ENCODE measurements around the gene BTBD2. TPM values are rescaled to one million over a fixed set of nuclear protein-coding genes. Genes with fewer than 3 reads are reported as not detected.

Gene BTBD2
- total RNA-seq, 1 experiment from 2014 or later: 52.2 TPM

- H3K27me3 ChIP-seq (replicated peaks; ENCODE audit: control insufficient read depth, insufficient read depth, low read length): no peaks in the 10 kb centered on the region
- Mint-ChIP-seq H3K27ac (ENCODE audit: unreplicated experiment) (no peak overlapping the region), H3K4me1 (ENCODE audit: low read depth, unreplicated experiment) (no peaks in the 10 kb centered on the region), H3K9me3 (ENCODE audit: unreplicated experiment) (no peaks in the 10 kb centered on the region), H3K36me3 (ENCODE audit: insufficient read depth, unreplicated experiment) (peaks cover 16% of the 10 kb centered on the region), H3K27me3 (ENCODE audit: insufficient read depth, unreplicated experiment) (no peaks in the 10 kb centered on the region), H3K4me3 (ENCODE audit: unreplicated experiment) (no peak overlapping the region)
- H3K9me3 ChIP-seq: no peaks in the 10 kb centered on the region
- no peak for DNase-seq
- no peaks in the 10 kb centered on the region; the same call in 1 of the 2 replicates for H3K36me3 ChIP-seq (ENCODE audit: control insufficient read depth, insufficient read depth, low read length)
- no peak overlapping the region for H3K4me3 ChIP-seq (ENCODE audit: low read depth, low read length)
- no peak for TF ChIP-seq CTCF (IDR thresholded peaks at IDR 0.05; ENCODE audit: insufficient read depth in 1 of 2, low read depth in 1 of 2, low read length in 1 of 2, severe bottlenecking in 1 of 2, unreplicated experiment in 1 of 2)
- intact Hi-C loops (cut with micrococcal nuclease; ENCODE audit: unreplicated experiment): no loop called here
- no TSS peak for BruUV-seq (replicated peaks)
- CTCF ChIA-PET: interaction anchor here (0.5 to 0.7 kb wide), 2 partner anchors 17 to 37 kb away, joined by 3 to 5 read pairs; no protein-coding TSS in a partner anchor
- H3K4me1 ChIP-seq: peaks cover 1% of the 10 kb centered on the region
- POLR2A ChIA-PET: no interaction called here
Measured at GRCh38 chr19:1944916-1945561, 70.5 kb downstream of the BTBD2 start.

- no peaks in the 10 kb centered on the region for H3K27me3 Mint-ChIP-seq (ENCODE audit: insufficient read depth, unreplicated experiment)
- H3K4me3 Mint-ChIP-seq (ENCODE audit: unreplicated experiment): no peak overlapping the region
- no peaks in the 10 kb centered on the region for H3K9me3 Mint-ChIP-seq (ENCODE audit: unreplicated experiment)
- Histone ChIP-seq H3K27me3 (replicated peaks; ENCODE audit: control insufficient read depth, insufficient read depth, low read length) (no peaks in the 10 kb centered on the region), H3K9me3 (no peaks in the 10 kb centered on the region), H3K4me3 (ENCODE audit: low read depth, low read length) (no peak overlapping the region), H3K4me1 (peaks cover 7% of the 10 kb centered on the region), H3K36me3 (ENCODE audit: control insufficient read depth, insufficient read depth, low read length) (no peaks in the 10 kb centered on the region; the same call in 1 of the 2 replicates)
- no peaks in the 10 kb centered on the region for H3K4me1 Mint-ChIP-seq (ENCODE audit: low read depth, unreplicated experiment)
- no peak for TF ChIP-seq CTCF (IDR thresholded peaks at IDR 0.05; ENCODE audit: insufficient read depth in 1 of 2, low read depth in 1 of 2, low read length in 1 of 2, severe bottlenecking in 1 of 2, unreplicated experiment in 1 of 2)
- intact Hi-C loops (cut with micrococcal nuclease; ENCODE audit: unreplicated experiment): no loop called here
- POLR2A ChIA-PET: no interaction called here
- no peak for DNase-seq
- H3K27ac Mint-ChIP-seq (ENCODE audit: unreplicated experiment): no peak overlapping the region
- H3K36me3 Mint-ChIP-seq (ENCODE audit: insufficient read depth, unreplicated experiment): peaks cover 10% of the 10 kb centered on the region
- no TSS peak for BruUV-seq (replicated peaks)
- CTCF ChIA-PET: no interaction called here
Measured at GRCh38 chr19:1944088-1944915, 71.2 kb downstream of the BTBD2 start.

DNA sequence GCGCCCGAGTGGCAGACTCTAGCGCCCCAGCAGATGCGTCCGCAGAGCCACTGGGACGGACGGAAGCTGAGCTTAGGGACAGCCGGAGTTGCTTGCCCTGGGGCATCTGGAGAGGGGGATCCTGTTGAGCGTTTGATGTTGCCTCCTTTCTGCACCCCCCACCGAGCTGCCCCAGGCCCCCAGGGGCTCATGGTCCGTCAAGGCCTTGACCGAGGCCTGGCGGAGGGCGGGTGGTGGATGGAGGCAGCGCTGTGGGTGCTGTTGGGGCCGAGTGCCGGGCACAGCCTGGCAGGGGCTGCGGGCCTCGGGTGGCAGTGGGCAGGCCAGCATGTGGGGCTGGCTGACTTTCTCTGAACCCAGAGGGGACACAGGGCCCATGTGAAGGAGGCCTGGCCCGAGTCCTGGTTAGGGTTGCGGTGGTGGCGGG is 71.8 kb downstream of the BTBD2 start:
- Mint-ChIP-seq H3K9me3 (ENCODE audit: unreplicated experiment) (no peaks in the 10 kb centered on the region), H3K36me3 (ENCODE audit: insufficient read depth, unreplicated experiment) (peaks cover 5% of the 10 kb centered on the region), H3K27ac (ENCODE audit: unreplicated experiment) (no peak overlapping the region), H3K27me3 (ENCODE audit: insufficient read depth, unreplicated experiment) (no peaks in the 10 kb centered on the region), H3K4me3 (ENCODE audit: unreplicated experiment) (no peak overlapping the region), H3K4me1 (ENCODE audit: low read depth, unreplicated experiment) (no peaks in the 10 kb centered on the region)
- no peaks in the 10 kb centered on the region for H3K9me3 ChIP-seq
- no TSS peak for BruUV-seq (replicated peaks)
- no peak overlapping the region for H3K4me3 ChIP-seq (ENCODE audit: low read depth, low read length)
- H3K36me3 ChIP-seq (ENCODE audit: control insufficient read depth, insufficient read depth, low read length): no peaks in the 10 kb centered on the region
- no peak for DNase-seq
- intact Hi-C loops (cut with micrococcal nuclease; ENCODE audit: unreplicated experiment): no loop called here
- ChIA-PET CTCF (no interaction called here), POLR2A (no interaction called here)
- H3K27me3 ChIP-seq (replicated peaks; ENCODE audit: control insufficient read depth, insufficient read depth, low read length): no peaks in the 10 kb centered on the region
- no peak for TF ChIP-seq CTCF (IDR thresholded peaks at IDR 0.05; ENCODE audit: insufficient read depth in 1 of 2, low read depth in 1 of 2, low read length in 1 of 2, severe bottlenecking in 1 of 2, unreplicated experiment in 1 of 2)
- peaks cover 7% of the 10 kb centered on the region for H3K4me1 ChIP-seq

Measured in Caco-2 (cell line).